NCI-H187 (cell line): ENCODE results near the gene GLT8D2.

Source experiments
- DNase-seq, 2 experiments: peaks; one replicate each; lab custom pipeline; 2025; lab: John Stamatoyannopoulos, UW

GLT8D2 gene

GRCh38 chr12:104049903-104050356 lies at the start of gene GLT8D2:
Gene GLT8D2, minus strand, starts transcription at chr12:104050187. Its CDS starts 30,539 bp downstream, at chr12:104019648.
- no peak for DNase-seq

- no peak for DNase-seq
Measured at GRCh38 chr12:104097954-104098353, 48.0 kb upstream of the GLT8D2 start.

- no peak for DNase-seq
Measured at GRCh38 chr12:104095289-104095688, 45.3 kb upstream of the GLT8D2 start.

GRCh38 chr12:104094284-104094683 lies 44.3 kb upstream of the GLT8D2 start:
- no peak for DNase-seq

GRCh38 chr12:104091136-104091535 lies 41.1 kb upstream of the GLT8D2 start:
- no peak for DNase-seq

GRCh38 chr12:104090685-104091084 lies 40.7 kb upstream of the GLT8D2 start:
- DNase-seq, result no peak

- DNase-seq, result no peak
Measured at GRCh38 chr12:104083769-104084475, 33.9 kb upstream of the GLT8D2 start.

GRCh38 chr12:104080764-104081163 lies 30.8 kb upstream of the GLT8D2 start:
- no peak for DNase-seq

GRCh38 chr12:104079024-104079423 lies 29.0 kb upstream of the GLT8D2 start:
- no peak for DNase-seq

GRCh38 chr12:104073699-104074098 lies 23.7 kb upstream of the GLT8D2 start:
- no peak for DNase-seq

- DNase-seq, result no peak
Measured at GRCh38 chr12:104072099-104072498, 22.1 kb upstream of the GLT8D2 start.

GRCh38 chr12:104064842-104065427 lies 14.9 kb upstream of the GLT8D2 start:
- DNase-seq, result no peak

- peak; percentile 88 to 91 for DNase-seq
Measured at GRCh38 chr12:104064031-104064841, 14.2 kb upstream of the GLT8D2 start, which contains the start of gene HCFC2. Gene HCFC2, plus strand, starts transcription at chr12:104064531. Its CDS starts 30 bp downstream, at chr12:104064561.

- DNase-seq, result no peak
Measured at GRCh38 chr12:104063712-104064030, 13.7 kb upstream of the GLT8D2 start.

- DNase-seq, result no peak
Measured at GRCh38 chr12:104060791-104061190, 10.8 kb upstream of the GLT8D2 start.

- DNase-seq, result no peak
Measured at GRCh38 chr12:104059963-104060362, 10.0 kb upstream of the GLT8D2 start.

- no peak for DNase-seq
Measured at GRCh38 chr12:104058802-104059201, 8.8 kb upstream of the GLT8D2 start.

GRCh38 chr12:104057771-104058197 lies 7.8 kb upstream of the GLT8D2 start:
- no peak for DNase-seq

- DNase-seq, result no peak
Measured at GRCh38 chr12:104056419-104056972, 6.5 kb upstream of the GLT8D2 start.

GRCh38 chr12:104055686-104056388 lies 5.8 kb upstream of the GLT8D2 start:
- peak in 1 of 2 experiments; percentile 37 for DNase-seq

GRCh38 chr12:104054681-104055346 lies 4.8 kb upstream of the GLT8D2 start:
- no peak for DNase-seq
